ENCODE data around the gene SERPINA12.

The SERPINA12 gene

GRCh38 chr14:94466706-94467370 is 42.4 kb downstream of the SERPINA12 start:
- DNase-seq (ENCODE audit: low spot score) = no peak

DNA sequence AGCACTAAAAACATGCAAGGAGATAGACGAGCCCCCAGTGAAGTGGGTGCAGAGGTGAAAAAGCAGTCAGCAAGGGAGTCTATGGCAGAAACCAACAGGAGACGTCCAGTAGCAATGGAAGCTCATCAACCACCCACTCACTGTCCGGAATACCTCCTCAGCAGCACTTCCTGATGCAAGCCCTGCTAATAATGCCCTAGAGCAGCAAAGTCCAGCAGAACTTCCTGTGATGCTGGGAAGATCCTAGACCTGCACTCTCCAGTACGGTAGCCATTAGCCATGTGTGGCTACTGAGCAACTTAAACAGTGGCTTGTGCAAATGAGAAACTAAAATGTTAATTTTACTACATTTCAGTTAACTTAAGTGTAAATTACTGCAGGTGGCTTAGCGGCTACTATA is 44.2 kb downstream of the SERPINA12 start:
- DNase-seq (ENCODE audit: low spot score) = no peak

DNA sequence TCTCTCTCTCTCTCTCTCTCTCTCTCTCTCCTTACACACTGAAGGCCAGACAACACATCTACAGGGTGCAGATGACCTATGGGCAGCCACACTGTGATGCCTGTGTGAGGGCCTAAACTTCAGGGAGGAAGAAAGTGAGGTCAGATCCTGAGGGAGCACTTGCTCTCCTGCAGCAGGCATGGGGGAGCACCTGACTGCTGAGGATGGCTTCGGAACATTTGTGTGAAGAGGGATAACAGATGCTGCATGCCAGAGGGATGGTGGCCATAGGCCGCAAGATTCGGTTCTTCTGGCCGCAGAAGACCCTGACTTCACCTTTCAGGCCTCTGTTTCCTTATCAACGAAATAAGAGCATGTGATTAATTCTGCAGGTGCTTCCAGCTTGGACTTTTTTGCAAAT is 45.0 kb downstream of the SERPINA12 start:
- DNase-seq (ENCODE audit: low spot score) = no peak

GRCh38 chr14:94462763-94463572 is 46.3 kb downstream of the SERPINA12 start:
- DNase-seq (ENCODE audit: low spot score) = no peak

DNA sequence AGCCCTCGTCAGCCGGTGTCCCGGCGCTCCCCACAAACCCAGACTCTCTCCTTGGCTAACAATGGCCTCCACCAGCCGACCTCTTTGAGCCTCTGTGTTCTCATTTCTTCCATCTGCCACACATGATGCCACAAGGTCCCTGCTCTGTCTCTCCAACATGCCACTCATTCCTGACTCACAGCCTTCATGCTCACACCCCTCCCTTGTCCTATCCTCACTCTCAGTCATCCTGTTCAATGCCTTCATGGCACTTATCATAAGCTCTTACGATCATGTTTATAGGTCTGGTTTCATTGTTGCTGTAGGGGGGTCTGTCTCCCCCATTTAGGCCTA is 47.1 kb downstream of the SERPINA12 start:
- DNase-seq (ENCODE audit: low spot score) = no peak

- DNase-seq (ENCODE audit: low spot score) = no peak
Observed at GRCh38 chr14:94461526-94462218, 47.6 kb downstream of the SERPINA12 start.

- no peak for DNase-seq (ENCODE audit: low spot score)
Observed at GRCh38 chr14:94460631-94461416, 48.4 kb downstream of the SERPINA12 start.

DNA sequence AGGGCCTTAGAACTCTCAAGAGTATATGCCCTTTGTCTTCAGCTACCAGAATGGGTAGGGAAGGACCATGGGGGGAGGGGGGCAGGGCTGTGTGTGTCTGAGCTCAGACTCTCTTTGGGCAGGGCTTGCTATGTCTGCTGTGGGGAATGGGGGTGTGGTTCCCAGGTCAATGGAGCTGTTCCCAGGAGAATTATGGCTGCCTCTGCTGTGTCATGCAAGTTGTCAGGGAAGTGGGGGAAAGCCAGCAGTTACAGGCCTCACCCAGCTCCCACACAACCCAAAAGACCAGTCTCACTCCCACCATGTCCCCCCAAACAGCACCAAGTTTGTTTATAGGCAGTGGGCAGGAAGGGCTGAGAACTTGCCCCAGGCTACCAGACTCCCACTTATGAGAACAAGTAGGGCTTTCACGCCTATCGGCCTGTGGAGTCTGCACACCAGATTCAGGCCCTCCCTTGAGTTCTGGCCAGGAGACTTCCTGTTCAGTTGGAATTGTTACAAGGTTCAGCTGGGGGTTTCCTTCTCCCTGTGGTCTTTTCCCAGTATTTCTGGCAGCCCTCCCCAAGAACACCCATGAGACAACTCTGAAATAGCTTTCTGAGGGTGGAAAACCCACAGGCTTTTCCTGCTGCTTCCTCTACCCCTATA is 50.6 kb downstream of the SERPINA12 start:
- DNase-seq (ENCODE audit: low spot score) = no peak

DNA sequence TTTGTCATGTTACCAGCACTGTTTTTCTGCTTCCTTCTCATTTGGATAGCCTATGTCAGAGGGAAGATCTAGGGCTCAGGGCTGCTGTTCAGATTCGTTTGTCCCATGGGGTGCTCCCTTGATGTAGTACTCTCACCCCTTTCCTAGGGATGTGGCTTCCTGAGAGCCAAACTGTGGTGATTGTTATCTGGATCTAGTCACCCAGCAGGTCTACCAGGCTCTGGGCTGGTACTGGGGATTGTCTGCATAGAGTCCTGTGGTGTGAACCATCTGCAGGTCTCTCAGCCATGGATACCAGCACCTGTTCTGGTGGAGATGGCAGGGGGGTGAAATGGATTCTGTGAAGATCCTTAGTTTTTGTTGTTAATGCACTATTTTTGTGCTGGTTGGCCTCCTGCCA is 51.2 kb downstream of the SERPINA12 start:
- DNase-seq (ENCODE audit: low spot score) = no peak

DNA sequence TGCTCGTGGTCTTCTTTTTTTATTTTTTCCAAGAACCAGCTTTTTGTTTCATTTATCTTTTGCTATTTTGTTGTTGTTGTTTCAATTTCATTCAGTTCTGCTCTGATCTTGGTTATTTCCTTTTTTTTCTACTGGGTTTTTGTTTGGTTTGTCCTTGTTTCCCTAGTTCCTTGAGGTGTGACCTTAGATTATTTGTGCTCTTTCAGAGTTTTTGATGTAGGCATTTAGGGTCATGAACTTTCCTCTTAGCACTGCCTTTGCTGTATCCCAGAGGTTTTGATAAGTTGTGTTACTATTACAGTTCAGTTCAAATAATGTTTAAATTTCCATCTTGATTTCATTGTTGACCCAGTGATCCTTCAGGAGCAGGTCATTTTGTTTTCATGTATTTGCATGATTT is 53.3 kb downstream of the SERPINA12 start:
- no peak for DNase-seq (ENCODE audit: low spot score)

- no peak for DNase-seq (ENCODE audit: low spot score)
Observed at GRCh38 chr14:94451826-94452225, 57.4 kb downstream of the SERPINA12 start.

DNA sequence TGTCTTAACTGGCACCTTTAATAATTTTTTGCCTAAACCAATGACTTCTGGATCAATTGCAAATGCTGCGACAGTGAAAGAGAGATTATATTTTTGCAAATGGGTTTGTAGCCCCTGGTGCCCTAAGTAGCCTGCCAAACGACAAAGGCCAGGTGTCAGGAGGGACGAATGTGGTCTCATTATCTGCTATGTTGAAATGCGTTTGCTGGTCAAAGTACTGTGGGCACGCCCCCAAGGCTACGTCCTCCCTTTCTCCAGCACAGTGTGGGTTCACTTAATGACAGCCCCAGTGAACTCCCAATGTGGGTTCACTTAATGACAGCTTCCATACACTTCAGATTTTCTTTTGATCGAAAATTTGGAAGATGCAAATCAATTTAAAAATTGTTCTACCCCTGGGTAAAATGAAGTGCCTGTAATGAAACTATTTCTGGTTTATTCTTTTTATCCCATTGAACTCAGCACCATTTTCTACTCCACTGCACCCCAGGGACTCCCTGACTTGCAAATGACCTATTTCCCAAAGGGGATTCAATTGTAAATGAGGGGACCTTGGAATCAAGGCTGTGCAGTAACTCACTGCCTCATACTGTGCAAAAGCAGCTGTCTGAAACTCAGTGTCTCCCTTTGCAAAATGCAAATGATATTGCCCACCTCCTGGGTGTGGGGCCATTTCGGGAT is 58.0 kb downstream of the SERPINA12 start:
- DNase-seq (ENCODE audit: low spot score) = no peak

DNA sequence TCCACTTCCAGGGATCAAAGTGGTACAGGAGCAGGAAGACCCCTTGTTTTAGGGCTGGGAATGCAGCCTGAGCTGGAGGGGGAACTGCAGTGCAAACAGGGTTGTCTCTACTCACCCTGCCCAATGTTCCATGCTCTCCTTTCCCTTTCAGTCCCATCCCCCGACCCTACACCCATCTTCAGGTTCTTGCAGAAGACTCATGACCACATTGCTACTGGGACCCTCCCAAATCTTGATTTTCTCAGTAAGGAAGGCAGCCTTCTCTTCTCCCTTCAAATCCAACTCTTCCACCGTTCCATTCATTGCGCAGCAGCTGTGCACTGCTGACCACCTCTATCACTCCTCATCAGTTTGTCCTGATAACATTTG is 58.6 kb downstream of the SERPINA12 start:
- no peak for DNase-seq (ENCODE audit: low spot score)

DNA sequence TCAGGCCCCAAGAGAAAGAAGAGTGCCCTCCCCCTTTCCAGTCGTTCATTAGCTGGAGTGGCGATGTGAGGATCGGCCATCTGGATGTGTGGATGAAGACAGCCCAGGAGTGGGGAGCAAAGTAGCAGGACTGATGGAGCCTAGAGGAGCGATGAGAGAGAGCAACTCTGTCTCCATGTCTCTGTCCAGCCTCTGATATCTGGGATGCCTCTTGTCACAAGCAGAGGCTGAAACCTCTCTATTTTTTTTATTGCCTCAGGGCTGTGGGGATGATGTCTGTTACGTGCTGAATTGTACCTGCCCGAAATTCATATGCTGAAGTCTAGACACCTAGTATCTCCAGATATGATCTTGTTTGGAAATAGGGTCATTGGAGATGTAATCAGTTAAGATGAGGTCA is 59.3 kb downstream of the SERPINA12 start:
- no peak for DNase-seq (ENCODE audit: low spot score)

DNA sequence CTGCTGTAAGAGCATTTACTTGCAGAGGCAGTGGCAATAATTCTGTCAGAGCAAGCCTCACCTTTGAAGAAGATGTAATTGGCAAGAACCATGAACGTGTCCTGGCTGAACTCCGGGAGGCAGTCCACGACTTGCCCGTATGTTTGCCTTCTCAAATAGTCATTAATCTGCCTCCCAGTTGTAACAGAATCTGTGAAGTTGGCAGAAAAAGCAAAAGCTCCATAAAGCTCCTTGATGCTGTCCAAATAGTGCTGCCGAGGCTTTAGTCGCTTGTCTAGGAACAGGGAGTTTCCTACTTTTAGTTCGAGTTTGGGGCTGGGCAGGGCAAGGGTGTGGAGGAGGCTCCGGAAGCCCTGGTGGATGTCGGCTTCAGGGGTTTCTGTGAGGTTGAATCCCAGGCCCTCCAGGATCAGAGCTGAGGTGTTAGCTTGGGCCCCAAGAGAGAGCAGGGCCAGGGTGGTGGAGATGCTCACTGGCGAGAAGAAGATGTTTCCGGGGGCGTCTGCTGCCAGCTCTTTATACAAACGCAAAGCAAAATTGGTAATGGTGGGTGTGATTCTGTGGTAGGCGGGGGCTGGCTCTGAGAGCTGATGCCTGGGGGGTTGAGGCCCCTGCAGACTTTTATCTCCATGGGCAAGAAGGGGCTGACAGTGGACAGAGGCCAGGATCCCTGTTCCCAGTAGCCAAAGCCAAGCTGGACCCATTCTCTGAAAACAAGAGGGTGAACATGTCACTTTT is 61.0 kb downstream of the SERPINA12 start:
- no peak for DNase-seq (ENCODE audit: low spot score)

DNA sequence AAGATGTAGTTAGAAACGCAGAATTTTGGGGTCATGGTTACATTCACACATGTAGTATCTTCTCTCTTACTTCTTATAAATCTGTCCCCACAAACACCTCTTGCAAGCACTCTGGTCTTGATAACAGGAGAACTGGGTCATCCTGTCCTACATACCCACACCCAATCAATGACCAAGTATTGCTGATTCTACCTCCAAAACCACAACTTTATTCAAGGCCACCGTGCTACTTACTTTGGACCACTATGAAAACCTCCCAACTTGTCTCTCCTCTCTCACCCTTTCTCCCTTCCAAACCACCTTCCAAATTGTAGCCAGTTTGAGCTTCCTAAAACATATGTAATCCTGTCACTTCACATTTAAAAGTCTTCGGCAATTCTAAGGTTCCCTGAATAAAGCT is 62.1 kb downstream of the SERPINA12 start:
- DNase-seq (ENCODE audit: low spot score) = no peak

- no peak for DNase-seq (ENCODE audit: low spot score)
Observed at GRCh38 chr14:94446126-94446525, 63.1 kb downstream of the SERPINA12 start.

DNA sequence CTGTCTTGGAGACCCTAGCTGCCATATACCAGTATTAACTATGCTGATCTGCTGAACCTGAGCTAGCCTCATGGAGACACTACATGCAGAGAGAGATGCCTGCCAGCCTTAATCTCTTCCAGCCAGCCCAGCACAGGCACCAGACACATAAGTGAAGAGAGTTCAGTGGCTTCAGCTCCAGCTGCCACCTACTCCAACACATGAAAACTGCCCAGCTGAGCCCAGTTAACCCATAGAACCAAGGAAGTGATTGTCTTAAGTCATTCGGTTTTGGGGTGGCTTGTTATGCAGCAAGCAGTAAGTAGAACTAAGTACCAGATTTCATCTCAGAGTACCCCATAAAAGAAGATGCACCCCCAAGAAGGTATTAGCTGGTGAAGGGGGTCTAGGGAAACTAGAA is 64.3 kb downstream of the SERPINA12 start:
- no peak for DNase-seq (ENCODE audit: low spot score)

DNA sequence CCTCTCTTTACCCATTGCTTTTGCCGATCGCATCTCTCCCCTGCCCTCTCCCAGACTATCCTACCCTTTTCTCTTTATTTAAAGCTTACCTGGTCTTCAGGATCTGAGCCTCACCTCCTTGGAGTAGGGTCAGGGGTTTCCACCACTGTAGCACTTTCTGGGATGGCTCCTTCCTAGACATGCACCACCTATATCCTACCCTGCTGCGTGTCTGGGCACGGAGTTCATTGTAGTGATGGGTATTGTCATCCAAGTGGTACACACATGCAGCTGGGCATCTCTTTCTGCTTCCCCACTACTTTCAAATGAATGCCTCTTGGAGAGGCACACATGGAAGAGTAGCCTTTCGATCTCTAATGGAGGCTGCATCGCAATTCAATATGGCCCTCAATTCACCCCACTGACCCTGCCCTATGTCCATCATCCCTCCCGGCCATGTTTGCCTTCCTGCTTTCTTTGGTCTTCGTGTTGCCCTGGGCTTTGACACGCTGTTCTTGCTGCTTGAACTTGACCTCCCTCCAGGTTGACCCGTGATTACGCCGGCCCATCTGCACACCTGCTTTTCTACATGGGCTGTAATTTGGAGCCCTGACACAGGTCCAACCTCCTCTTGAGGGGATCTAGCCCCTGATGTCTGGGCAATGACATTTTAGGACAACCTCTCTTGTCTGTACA is 67.6 kb downstream of the SERPINA12 start:
- no peak for DNase-seq (ENCODE audit: low spot score)

DNA sequence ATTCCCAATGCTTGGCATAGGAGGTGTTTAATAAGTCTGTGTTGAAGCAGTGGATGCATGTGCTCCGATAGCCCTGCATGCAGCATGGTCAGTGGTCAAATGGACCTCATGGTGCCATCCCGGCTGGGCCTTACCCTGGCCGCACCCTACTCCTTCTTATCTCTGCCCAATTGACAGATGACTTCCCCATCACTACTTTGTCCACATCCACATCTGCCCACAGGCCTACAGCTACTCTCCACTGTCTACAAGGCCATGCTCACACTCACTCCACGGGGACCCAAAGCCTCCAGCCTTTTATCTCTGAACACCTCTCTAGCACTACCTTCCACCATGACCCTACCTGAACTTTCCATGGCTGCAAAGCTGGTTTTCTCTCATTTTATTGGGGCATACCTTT is 68.1 kb downstream of the SERPINA12 start:
- DNase-seq (ENCODE audit: low spot score) = no peak

All from AG08396 (cell line).